CD1c-positive myeloid dendritic cell (primary cell): ENCODE data around the gene MORC1.

Source experiments
- DNase-seq: peaks from one replicate; pipeline ENCODE4 v3.0.0-alpha.2; 2016; ENCODE audit errors: extremely low spot score

The MORC1 gene

GRCh38 chr3:109033000-109033660 lies 84.8 kb downstream of the MORC1 start:
- DNase-seq: no peak

- no peak for DNase-seq
Measured at GRCh38 chr3:109028753-109029152, 89.2 kb downstream of the MORC1 start.

- DNase-seq: no peak
Measured at GRCh38 chr3:109026821-109027220, 91.1 kb downstream of the MORC1 start.

- DNase-seq: no peak
Measured at GRCh38 chr3:109025896-109026295, 92.0 kb downstream of the MORC1 start.

GRCh38 chr3:109023656-109024254 lies 94.2 kb downstream of the MORC1 start:
- DNase-seq: peak; percentile 58

GRCh38 chr3:109023167-109023566 lies 94.8 kb downstream of the MORC1 start:
- DNase-seq: no peak

GRCh38 chr3:109021556-109021955 lies 96.4 kb downstream of the MORC1 start:
- no peak for DNase-seq

- DNase-seq: no peak
Measured at GRCh38 chr3:109018828-109019227, 99.1 kb downstream of the MORC1 start.

GRCh38 chr3:109005443-109005842 lies 112.5 kb downstream of the MORC1 start:
- no peak for DNase-seq

- DNase-seq: no peak
Measured at GRCh38 chr3:108998436-108998835, 119.5 kb downstream of the MORC1 start.

GRCh38 chr3:108985844-108986243 lies 132.1 kb downstream of the MORC1 start:
- DNase-seq: no peak

- DNase-seq: no peak
Measured at GRCh38 chr3:108983051-108983450, 134.9 kb downstream of the MORC1 start.

GRCh38 chr3:108976058-108976457 lies 141.9 kb downstream of the MORC1 start:
- DNase-seq: no peak

- DNase-seq: no peak
Measured at GRCh38 chr3:108973019-108973418, 144.9 kb downstream of the MORC1 start.

- no peak for DNase-seq
Measured at GRCh38 chr3:108972482-108972881, 145.5 kb downstream of the MORC1 start.

- no peak for DNase-seq
Measured at GRCh38 chr3:108970561-108970960, 147.4 kb downstream of the MORC1 start.

- DNase-seq: no peak
Measured at GRCh38 chr3:108966773-108967172, 151.2 kb downstream of the MORC1 start.

- no peak for DNase-seq
Measured at GRCh38 chr3:108959017-108959416, 158.9 kb downstream of the MORC1 start.

- no peak for DNase-seq
Measured at GRCh38 chr3:108953700-108954099, 164.2 kb downstream of the MORC1 start, which contains the start of gene GUCA1C. Gene GUCA1C (minus strand): TSS chr3:108953879. CDS start chr3:108953762, 117 bp downstream.

GRCh38 chr3:108953210-108953609 lies 164.7 kb downstream of the MORC1 start:
- no peak for DNase-seq

- no peak for DNase-seq
Measured at GRCh38 chr3:108951820-108952501, 166.0 kb downstream of the MORC1 start.

- no peak for DNase-seq
Measured at GRCh38 chr3:108947855-108948254, 170.1 kb downstream of the MORC1 start.
